UCSD-AML1 (cell line): Measurements from ENCODE around the gene PIRT.
"Not testable (repeated sequence)": the region's sequence is repeated elsewhere in the genome, so short reads cannot be mapped to it uniquely, and the experiment has no call there.

Source experiments
- DNase-seq: peaks from one replicate; lab custom pipeline; 2025; ENCODE audit not compliant: unreplicated experiment; lab: John Stamatoyannopoulos, UW

PIRT gene

GRCh38 chr17:10837921-10838320 is at the start of gene PIRT:
Gene PIRT, minus strand, starts transcription at chr17:10838087. Its CDS starts 12,442 bp downstream, at chr17:10825645.
- no peak for DNase-seq

- no peak for DNase-seq
Observed at GRCh38 chr17:10881959-10882358, 44.1 kb upstream of the PIRT start.

- peak; percentile 28 for DNase-seq
Observed at GRCh38 chr17:10879190-10879836, 41.4 kb upstream of the PIRT start.

- DNase-seq: peak; percentile 19
Observed at GRCh38 chr17:10875984-10876555, 38.2 kb upstream of the PIRT start.

- DNase-seq: peak; percentile 34
Observed at GRCh38 chr17:10875430-10875851, 37.6 kb upstream of the PIRT start.

GRCh38 chr17:10871914-10872313 is 34.0 kb upstream of the PIRT start:
- DNase-seq: no peak

GRCh38 chr17:10870336-10871050 is 32.6 kb upstream of the PIRT start:
- DNase-seq: no peak

GRCh38 chr17:10868744-10869143 is 30.9 kb upstream of the PIRT start:
- DNase-seq: not testable (repeated sequence)

- no peak for DNase-seq
Observed at GRCh38 chr17:10859051-10859450, 21.2 kb upstream of the PIRT start.

- DNase-seq: no peak
Observed at GRCh38 chr17:10857976-10858375, 20.1 kb upstream of the PIRT start.

GRCh38 chr17:10846636-10847035 is 8.7 kb upstream of the PIRT start:
- DNase-seq: not testable (repeated sequence)

- DNase-seq: no peak
Observed at GRCh38 chr17:10845388-10845751, 7.5 kb upstream of the PIRT start.

GRCh38 chr17:10844621-10845387 is 6.9 kb upstream of the PIRT start:
- DNase-seq: peak; percentile 56

- DNase-seq: no peak
Observed at GRCh38 chr17:10843811-10844210, 5.9 kb upstream of the PIRT start.

GRCh38 chr17:10842658-10843057 is 4.8 kb upstream of the PIRT start:
- DNase-seq: no peak

GRCh38 chr17:10838682-10839081 is 795 bp upstream of the PIRT start:
- DNase-seq: no peak

- no peak for DNase-seq
Observed at GRCh38 chr17:10836966-10837590, 809 bp downstream of the PIRT start.

GRCh38 chr17:10836145-10836544 is 1.7 kb downstream of the PIRT start:
- no peak for DNase-seq

- no peak for DNase-seq
Observed at GRCh38 chr17:10831696-10832095, 6.2 kb downstream of the PIRT start.

GRCh38 chr17:10827898-10828552 is 9.9 kb downstream of the PIRT start:
- DNase-seq: no peak

GRCh38 chr17:10824874-10825273 is 13.0 kb downstream of the PIRT start:
- DNase-seq: no peak
